Esophagus muscularis mucosa (tissue), 4 donors: Measurements from ENCODE around the gene SECTM1. TPM values are rescaled to one million over a fixed set of nuclear protein-coding genes. Genes with fewer than 3 reads are reported as not detected.

Experiments
- DNase-seq: peaks from one replicate; pipeline ENCODE4 v3.0.0-alpha.2; 2017; ENCODE audit errors: extremely low spot score
- H3K27ac ChIP-seq, 4 donors: fragments of 200-600 bp; sonication (generic); replicated peaks in 1 of 4; 1 replicate in 3 of 4; 2 replicates in 1 of 4; pipeline ENCODE4 v1.5.1; 2016 to 2019; ENCODE audit warnings: mild to moderate bottlenecking in 1 of 4
- H3K27me3 ChIP-seq, 4 donors: fragments of 200-600 bp; sonication (generic); one replicate each; pipeline versions ENCODE4 v1.5.1 to v1.6.0; 2016 to 2019
- H3K36me3 ChIP-seq, 4 donors: fragments of 200-600 bp; sonication (generic); one replicate each; pipeline ENCODE4 v1.5.1; 2016 to 2019
- H3K4me1 ChIP-seq, 4 donors: fragments of 200-600 bp; sonication (generic); one replicate each; pipeline ENCODE4 v1.5.1; 2016 to 2019
- H3K4me3 ChIP-seq, 4 donors: fragments of 200-600 bp; sonication (generic); 1 replicate in 2 of 4; 2 replicates in 2 of 4; pipeline ENCODE4 v1.5.1; 2016 to 2019; ENCODE audit warnings: mild to moderate bottlenecking in 4 of 4, moderate library complexity in 1 of 4
- H3K9me3 ChIP-seq, 4 donors: fragments of 200-600 bp; sonication (generic); 1 replicate in 3 of 4; 2 replicates in 1 of 4; pipeline ENCODE4 v1.5.1; 2016 to 2019
- EP300 ChIP-seq: sonication (generic); formaldehyde crosslinking; IDR thresholded peaks from one replicate; pipeline ENCODE4 v1.6.1; 2017; ENCODE audit warnings: antibody characterized with exemption
- POLR2A ChIP-seq: fragments of 450-650 bp; IDR thresholded peaks from one replicate; pipeline ENCODE4 v1.6.1; 2017; ENCODE audit warnings: antibody characterized with exemption, moderate library complexity, mild to moderate bottlenecking, low read depth
- POLR2AphosphoS5 ChIP-seq, 2 donors: sonication (generic); formaldehyde crosslinking; IDR thresholded peaks; one replicate each; pipeline ENCODE4 v1.6.1; 2017; ENCODE audit warnings: antibody characterized with exemption in 2 of 2
- WGBS: methylation state at CpG from one replicate; pipeline ENCODE4 v1.1.5; 2018; 5-methylcytosine and 5-hydroxymethylcytosine counted together
- intact Hi-C: fragments of 100-400 bp; cut with DNase I; formaldehyde crosslinking; loops from one replicate; pipeline ENCODE4 v1.15.1; 2023
- total RNA-seq, 4 donors: library from RNA; depleted of rRNA; stranded (reverse); fragments of >200 nt; gene quantifications; one replicate each; pipeline versions ENCODE4 v1.1.0 to v1.2.1, GENCODE V29; 2016
- TF ChIP-seq, protein P1 (sequence below), 3 experiments: fragments of 200-600 bp in 2 of 3; fragments of 450-650 bp in 1 of 3; sonication (generic) in 2 of 3; IDR thresholded peaks; one replicate each; pipeline ENCODE4 v1.5.1; 2017 to 2019; ENCODE audit warnings: antibody characterized with exemption in 3 of 3, mild to moderate bottlenecking in 2 of 3, moderate library complexity in 1 of 3

The SECTM1 gene
- total RNA-seq, 4 donors from 2014 or later: 10.0 to 41.1 (median 22.2) TPM

DNA sequence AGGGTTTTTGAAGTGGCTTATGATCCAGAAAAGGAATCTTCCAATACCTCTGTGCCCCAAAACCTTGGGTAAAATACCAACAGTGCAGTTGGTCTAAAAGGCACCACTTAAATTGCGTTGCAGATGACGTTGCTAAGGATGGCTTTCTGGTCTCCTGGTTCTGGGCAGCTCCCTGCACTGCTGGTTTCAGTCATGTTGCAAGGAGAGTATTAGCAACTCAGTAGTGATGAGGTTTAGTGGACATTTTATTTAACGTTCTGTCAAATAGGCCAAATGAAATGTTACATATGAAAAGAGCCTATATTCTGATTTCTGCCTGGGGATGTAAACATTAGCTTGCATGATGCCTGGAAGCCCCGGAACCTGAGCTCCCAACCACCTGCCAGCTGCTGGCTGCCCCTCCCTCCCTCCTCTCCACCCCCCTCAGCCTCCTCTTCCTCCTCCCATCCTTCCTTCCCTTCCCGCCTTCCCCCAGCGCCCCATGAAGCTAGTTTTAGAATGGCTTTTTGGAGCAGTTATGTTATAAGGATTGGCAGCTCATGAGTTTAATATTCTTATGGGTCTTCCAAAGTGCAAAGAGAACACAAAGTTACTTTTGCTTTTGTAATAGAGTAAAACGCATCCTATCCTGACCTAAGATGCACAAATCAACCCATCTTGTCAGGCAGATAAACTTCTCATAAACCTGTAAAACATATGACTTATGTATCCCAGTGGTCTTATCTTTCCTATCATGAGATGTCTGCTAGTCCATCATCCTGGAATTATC, 36.9 kb downstream of the SECTM1 start:
- H3K36me3 ChIP-seq: no peaks in the 10 kb centered on the region
- intact Hi-C loops: no loop called here
- TF ChIP-seq, protein P1, sequence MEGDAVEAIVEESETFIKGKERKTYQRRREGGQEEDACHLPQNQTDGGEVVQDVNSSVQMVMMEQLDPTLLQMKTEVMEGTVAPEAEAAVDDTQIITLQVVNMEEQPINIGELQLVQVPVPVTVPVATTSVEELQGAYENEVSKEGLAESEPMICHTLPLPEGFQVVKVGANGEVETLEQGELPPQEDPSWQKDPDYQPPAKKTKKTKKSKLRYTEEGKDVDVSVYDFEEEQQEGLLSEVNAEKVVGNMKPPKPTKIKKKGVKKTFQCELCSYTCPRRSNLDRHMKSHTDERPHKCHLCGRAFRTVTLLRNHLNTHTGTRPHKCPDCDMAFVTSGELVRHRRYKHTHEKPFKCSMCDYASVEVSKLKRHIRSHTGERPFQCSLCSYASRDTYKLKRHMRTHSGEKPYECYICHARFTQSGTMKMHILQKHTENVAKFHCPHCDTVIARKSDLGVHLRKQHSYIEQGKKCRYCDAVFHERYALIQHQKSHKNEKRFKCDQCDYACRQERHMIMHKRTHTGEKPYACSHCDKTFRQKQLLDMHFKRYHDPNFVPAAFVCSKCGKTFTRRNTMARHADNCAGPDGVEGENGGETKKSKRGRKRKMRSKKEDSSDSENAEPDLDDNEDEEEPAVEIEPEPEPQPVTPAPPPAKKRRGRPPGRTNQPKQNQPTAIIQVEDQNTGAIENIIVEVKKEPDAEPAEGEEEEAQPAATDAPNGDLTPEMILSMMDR (IDR thresholded peaks at IDR 0.05): no peak
- TF ChIP-seq POLR2AphosphoS5 (IDR thresholded peaks at IDR 0.05) (no peak), EP300 (no peak), POLR2A (no peak)
- no peak for DNase-seq
- H3K9me3 ChIP-seq: no peaks in the 10 kb centered on the region
- WGBS: 40% methylated on average over 7 of the region's 7 CpGs
- peak overlapping the region; percentile 52 to 64 (median 58) for H3K4me3 ChIP-seq
- H3K27me3 ChIP-seq: no peaks in the 10 kb centered on the region
- peaks cover 62 to 81% (median 73%) of the 10 kb centered on the region in 4 donors for H3K4me1 ChIP-seq
- peak overlapping the region; percentile 88 to 94 (median 90) for H3K27ac ChIP-seq

DNA sequence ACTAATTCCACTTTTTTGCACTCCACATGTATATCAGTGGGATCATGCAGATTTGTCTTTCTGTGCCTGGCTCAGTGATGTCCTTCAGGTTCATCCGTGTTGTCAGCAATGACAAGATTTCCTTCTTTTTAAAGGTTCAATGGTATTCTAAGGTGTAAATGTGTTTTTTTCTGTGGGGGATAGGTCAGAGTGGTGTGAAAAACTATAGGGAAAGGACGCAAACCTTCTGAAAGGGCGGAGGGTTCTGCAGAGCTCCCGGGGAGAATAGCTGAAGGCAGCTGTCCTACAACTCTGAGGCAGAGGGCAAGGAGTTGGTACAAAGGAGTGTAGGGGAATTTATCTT, 38.1 kb downstream of the SECTM1 start:
- H3K27me3 ChIP-seq: no peaks in the 10 kb centered on the region
- no peak for DNase-seq
- H3K4me1 ChIP-seq: peaks cover 53 to 76% (median 66%) of the 10 kb centered on the region in 4 donors
- no peak overlapping the region for H3K4me3 ChIP-seq
- H3K9me3 ChIP-seq: no peaks in the 10 kb centered on the region
- peak overlapping the region in 2 of 4 donors; percentile 19 to 94 for H3K27ac ChIP-seq
- WGBS: 60% methylated on average over 4 of the region's 4 CpGs
- intact Hi-C loops: no loop called here
- TF ChIP-seq EP300 (no peak), POLR2AphosphoS5 (IDR thresholded peaks at IDR 0.05) (no peak)
- no peaks in the 10 kb centered on the region for H3K36me3 ChIP-seq

DNA sequence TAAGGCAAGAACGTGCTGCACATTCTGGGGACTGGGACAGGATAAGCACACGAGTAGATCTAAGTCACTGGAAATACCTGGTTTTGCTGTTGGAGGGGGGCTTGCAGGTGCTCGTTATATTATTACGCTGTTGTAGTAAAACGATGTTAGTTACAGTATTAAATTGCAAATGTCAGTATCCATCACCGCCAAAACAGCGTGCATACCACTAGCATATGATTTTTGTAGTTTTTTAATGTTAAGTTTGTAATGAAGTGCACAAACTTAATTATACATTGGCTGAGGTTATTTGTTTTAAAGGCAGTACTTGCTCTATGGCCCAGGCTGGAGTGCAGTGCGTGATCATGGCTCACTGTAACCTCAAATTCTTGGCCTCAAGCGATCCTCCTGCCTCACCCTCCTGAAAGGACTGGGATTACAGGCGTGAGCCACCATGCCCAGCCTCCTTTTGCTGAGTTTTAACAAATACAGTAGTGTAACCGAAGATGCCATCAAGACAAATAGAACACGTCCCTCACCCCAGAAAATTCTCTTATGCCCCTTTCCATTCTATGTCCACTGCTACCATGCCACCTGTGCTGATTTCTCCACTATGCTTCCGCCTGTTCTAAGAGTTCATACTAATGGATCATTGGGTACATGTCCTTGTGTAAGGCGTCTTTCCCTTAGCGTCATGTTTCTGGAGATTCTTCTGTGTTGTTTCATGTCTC, 39.3 kb downstream of the SECTM1 start:
- intact Hi-C loops: loop anchor here (5.0 kb wide), 1 partner anchor 57 kb away; no protein-coding TSS in a partner anchor
- 84% methylated on average over 15 of the region's 15 CpGs for WGBS
- Histone ChIP-seq H3K27me3 (no peaks in the 10 kb centered on the region), H3K4me1 (peaks cover 49 to 72% (median 64%) of the 10 kb centered on the region in 4 donors), H3K27ac (peak overlapping the region; percentile 94 to 99 (median 96)), H3K4me3 (peak overlapping the region; percentile 66 to 87 (median 79)), H3K36me3 (no peaks in the 10 kb centered on the region), H3K9me3 (no peaks in the 10 kb centered on the region)
- DNase-seq: no peak
- TF ChIP-seq POLR2AphosphoS5 (IDR thresholded peaks at IDR 0.05) (peak in 1 of 2 donors; percentile 37), POLR2A (no peak), EP300 (no peak)

DNA sequence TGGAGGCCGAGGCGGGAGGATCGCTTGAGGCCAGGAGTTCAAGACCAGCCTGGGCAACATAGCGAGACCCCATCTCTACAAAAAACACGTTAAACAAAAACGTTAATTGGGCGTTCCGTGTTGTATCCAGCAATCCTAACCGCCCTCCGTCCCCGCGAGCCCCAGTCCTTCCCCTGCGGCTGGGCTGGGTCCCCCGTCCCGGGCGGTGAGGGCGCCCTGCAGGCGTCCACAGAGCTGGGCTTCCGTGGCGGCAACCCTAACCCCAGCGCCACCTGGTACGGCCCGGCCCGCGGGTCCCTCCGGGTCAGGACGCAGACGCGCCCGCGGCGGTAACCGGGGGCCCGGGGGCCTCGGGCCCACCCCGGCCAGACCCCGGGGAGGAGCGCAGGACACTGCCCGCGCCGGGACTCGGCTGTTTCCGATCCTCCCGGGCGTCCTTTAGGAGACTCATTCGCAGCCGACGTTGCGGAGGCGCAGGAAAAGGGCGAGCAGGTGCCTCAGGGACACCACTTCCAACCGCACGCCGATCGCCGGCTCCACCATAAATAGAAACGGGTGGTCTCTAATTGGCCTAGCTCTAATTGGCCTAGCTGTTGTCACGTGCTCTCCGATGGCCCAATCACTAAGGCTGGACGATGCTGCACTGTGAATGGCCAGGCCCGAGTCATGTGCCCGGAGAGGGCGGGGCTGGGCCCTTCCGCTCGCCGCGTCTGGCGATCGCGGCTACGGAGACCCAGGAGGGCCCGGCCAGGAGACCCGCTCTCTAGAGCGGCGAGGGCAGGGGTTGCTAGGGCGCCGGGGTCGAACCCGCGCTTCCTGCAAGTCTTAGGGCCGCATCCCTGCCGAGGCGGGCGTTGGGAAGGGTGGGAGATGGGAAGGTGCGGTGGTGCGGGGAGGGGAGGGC, 41.1 kb downstream of the SECTM1 start:
- Histone ChIP-seq H3K27me3 (no peaks in the 10 kb centered on the region), H3K36me3 (no peaks in the 10 kb centered on the region), H3K4me1 (peaks cover 44 to 69% (median 62%) of the 10 kb centered on the region in 4 donors), H3K4me3 (peak overlapping the region; percentile 66 to 87 (median 79)), H3K27ac (peak overlapping the region; percentile 94 to 99 (median 96)), H3K9me3 (no peaks in the 10 kb centered on the region)
- TF ChIP-seq POLR2AphosphoS5 (IDR thresholded peaks at IDR 0.05) (peak; percentile 98 to 99), POLR2A (peak; percentile 98), EP300 (no peak)
- TF ChIP-seq, protein P1 (IDR thresholded peaks at IDR 0.05): no peak
- WGBS: 100% methylated on average over 3 of the region's 86 CpGs
- peak; percentile 99 for DNase-seq
- intact Hi-C loops: loop anchor here (5.0 kb wide), 1 partner anchor 55 kb away; no protein-coding TSS in a partner anchor

DNA sequence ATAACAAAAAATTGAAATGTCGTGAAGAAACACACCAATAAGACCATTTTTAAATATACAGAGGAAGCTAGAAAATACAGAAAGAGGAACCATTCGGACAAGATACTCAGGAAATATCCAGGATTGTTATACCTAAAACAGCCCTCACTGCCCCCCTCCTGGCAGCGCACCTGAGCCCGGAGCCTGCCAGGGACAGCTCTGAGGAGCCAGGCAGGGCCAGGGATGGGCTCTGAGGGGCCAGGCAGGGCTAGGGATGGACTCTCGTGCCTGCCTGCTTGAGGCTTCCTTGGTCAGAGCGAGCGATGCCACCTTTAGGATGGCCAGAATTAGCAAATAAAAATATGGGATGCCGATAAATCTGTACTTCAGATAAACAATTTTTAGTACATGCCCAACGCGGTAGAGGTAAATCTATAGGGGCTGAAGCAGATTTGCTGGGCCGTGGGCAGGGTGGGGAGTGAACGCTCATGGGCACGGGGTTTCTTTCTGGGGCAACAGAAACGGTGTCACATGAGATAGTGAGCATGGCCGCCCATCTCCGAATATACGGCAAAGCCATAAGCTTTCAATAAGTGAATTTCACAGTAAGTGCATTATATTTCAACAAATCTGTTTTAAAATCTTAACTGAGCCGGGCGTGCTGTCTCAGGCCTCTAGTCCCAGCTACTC, 41.9 kb downstream of the SECTM1 start:
- Histone ChIP-seq H3K4me3 (peak overlapping the region; percentile 66 to 87 (median 79)), H3K27ac (peak overlapping the region; percentile 94 to 99 (median 96)), H3K36me3 (no peaks in the 10 kb centered on the region), H3K4me1 (peaks cover 37 to 62% (median 58%) of the 10 kb centered on the region in 4 donors), H3K27me3 (no peaks in the 10 kb centered on the region), H3K9me3 (no peaks in the 10 kb centered on the region)
- DNase-seq: no peak
- TF ChIP-seq POLR2A (no peak), POLR2AphosphoS5 (IDR thresholded peaks at IDR 0.05) (no peak), EP300 (no peak)
- TF ChIP-seq, protein P1 (IDR thresholded peaks at IDR 0.05): no peak
- WGBS: 91% methylated on average over 17 of the region's 19 CpGs
- intact Hi-C loops: loop anchor here (2.0 to 5.0 kb wide), 2 partner anchors 17 to 54 kb away; no protein-coding TSS in a partner anchor
